HCT116 (cell line): ENCODE data around the gene COPS9. TPM values are rescaled to one million over a fixed set of nuclear protein-coding genes. Genes with fewer than 3 reads are reported as not detected.

Experiments
- ATAC-seq: fragments of 200-7000 bp; cut with Tn5 transposase; 2 replicates; pipeline ENCODE4 v1.9.1; 2020; ENCODE audit warnings: mild to moderate bottlenecking, moderate library complexity
- BruUV-seq: library from RNA; stranded (reverse); fragments of 400-500 nt; replicated peaks from 2 replicates; lab custom pipeline; 2021; lab: Mats Ljungman, UMichigan
- CTCF ChIA-PET: fragments of 300-600 bp; sonication (Branson Sonifier 250); formaldehyde crosslinking; loops from one replicate; lab custom pipeline; 2021; ENCODE audit warnings: antibody characterized with exemption; lab: Charles Lee
- POLR2A ChIA-PET: fragments of 300-600, 350-600 bp; sonication (Branson Sonifier 250); formaldehyde crosslinking; loops from one replicate; lab custom pipeline; 2021; ENCODE audit warnings: antibody characterized with exemption; lab: Charles Lee
- RAD21 ChIA-PET, 2 experiments: fragments of 300-600 bp; sonication (Branson Sonifier 250); formaldehyde crosslinking; loops; one replicate each; lab custom pipeline; 2023; ENCODE audit warnings: low total read pairs in 2 of 2; ENCODE audit not compliant: uncharacterized antibody in 2 of 2, unreplicated experiment in 2 of 2, low non-redundant PET in 1 of 2; lab: Charles Lee
- DNase-seq: peaks from one replicate; pipeline ENCODE4 v3.0.0-alpha.2; 2010; ENCODE audit warnings: low read depth, low spot score
- H2AFZ ChIP-seq: fragments of 200-600 bp; shearing (Covaris generic), sonication (generic); 2 replicates; pipeline ENCODE4 v1.6.1; 2017; ENCODE audit warnings: low read depth, mixed run types, mixed read lengths, antibody characterized with exemption, low read length; ENCODE audit not compliant: poor library complexity, severe bottlenecking
- H3K27ac ChIP-seq: 2 replicates; pipeline ENCODE4 v1.5.1; 2012; ENCODE audit warnings: low read depth, low read length
- H3K27me3 ChIP-seq: fragments of 200-600 bp; sonication (generic); 2 replicates; pipeline ENCODE4 v1.6.1; 2016; ENCODE audit warnings: mixed run types, low read length, mixed read lengths; ENCODE audit not compliant: insufficient read depth
- H3K36me3 ChIP-seq, 2 experiments: fragments of 200-500 bp in 1 of 2; fragments of 200-600 bp in 1 of 2; sonication (Bioruptor generic) in 1 of 2; sonication (generic) in 1 of 2; 2 replicates each; pipeline versions ENCODE4 v1.5.1 to v1.6.1; 2014 to 2016; ENCODE audit warnings: low read length in 2 of 2, inconsistent platforms in 1 of 2, mixed read lengths in 1 of 2, mixed run types in 1 of 2; ENCODE audit not compliant: insufficient read depth in 2 of 2, control insufficient read depth in 1 of 2
- H3K4me1 ChIP-seq, 2 experiments: fragments of 200-600 bp in 1 of 2; sonication (generic) in 1 of 2; 2 replicates each; pipeline versions ENCODE4 v1.5.1 to v1.6.1; 2012 to 2017; ENCODE audit warnings: low read length in 2 of 2, inconsistent platforms in 1 of 2, mild to moderate bottlenecking in 1 of 2, mixed read lengths in 1 of 2, mixed run types in 1 of 2, moderate library complexity in 1 of 2; ENCODE audit not compliant: insufficient read depth in 2 of 2, control insufficient read depth in 1 of 2
- H3K4me2 ChIP-seq: fragments of 200-600 bp; sonication (generic); 2 replicates; pipeline ENCODE4 v1.6.1; 2017; ENCODE audit warnings: mixed run types, low read length, mixed read lengths
- H3K4me3 ChIP-seq, 2 experiments: fragments of 200-600 bp in 1 of 2; sonication (generic) in 1 of 2; replicated peaks in 1 of 2; 2 replicates each; pipeline ENCODE4 v1.5.1; 2011 to 2016; ENCODE audit warnings: low read length in 2 of 2, control low read depth in 1 of 2, low read depth in 1 of 2, mild to moderate bottlenecking in 1 of 2, mixed read lengths in 1 of 2, mixed run types in 1 of 2
- H3K79me2 ChIP-seq: fragments of 200-600 bp; sonication (generic); 2 replicates; pipeline ENCODE4 v1.6.1; 2017; ENCODE audit warnings: mild to moderate bottlenecking, mixed run types, low read length, moderate library complexity, mixed read lengths; ENCODE audit not compliant: insufficient read depth
- H3K9ac ChIP-seq: fragments of 200-600 bp; sonication (generic); 2 replicates; pipeline ENCODE4 v1.6.1; 2016; ENCODE audit warnings: low read length, mixed read lengths
- H3K9me2 ChIP-seq: fragments of 200-600 bp; sonication (generic), shearing (Covaris generic); 2 replicates; pipeline ENCODE4 v1.6.1; 2017; ENCODE audit warnings: mixed run types, mild to moderate bottlenecking, moderate library complexity; ENCODE audit not compliant: insufficient read depth
- H3K9me3 ChIP-seq, 2 experiments: fragments of 200-500 bp in 1 of 2; fragments of 200-600 bp in 1 of 2; sonication (Bioruptor generic) in 1 of 2; sonication (generic) in 1 of 2; 2 replicates each; pipeline ENCODE4 v1.6.1; 2014 to 2017; ENCODE audit warnings: low read length in 2 of 2, mixed read lengths in 2 of 2, inconsistent platforms in 1 of 2, low read depth in 1 of 2, mild to moderate bottlenecking in 1 of 2, mixed run types in 1 of 2, moderate library complexity in 1 of 2; ENCODE audit not compliant: control insufficient read depth in 1 of 2, insufficient read depth in 1 of 2
- H4K20me1 ChIP-seq: fragments of 200-600 bp; sonication (generic), shearing (Covaris generic); 2 replicates; pipeline ENCODE4 v1.6.1; 2017; ENCODE audit warnings: mixed run types, mild to moderate bottlenecking, moderate library complexity; ENCODE audit not compliant: insufficient read depth
- CBX3 ChIP-seq: IDR thresholded peaks from 2 replicates; pipeline ENCODE4 v1.6.1; 2012; ENCODE audit warnings: low read depth
- CEBPB ChIP-seq: IDR thresholded peaks from 2 replicates; pipeline ENCODE4 v1.6.1; 2012; ENCODE audit warnings: low read depth
- CTCF ChIP-seq, 3 experiments: fragments of 200-600 bp in 1 of 3; sonication (generic) in 1 of 3; IDR thresholded peaks in 2 of 3; conservative IDR thresholded peaks in 1 of 3; 2 replicates each; pipeline ENCODE4 v1.5.1; 2012 to 2017; ENCODE audit warnings: low read depth in 2 of 3, low read length in 2 of 3, antibody characterized with exemption in 1 of 3, borderline replicate concordance in 1 of 3, control low read depth in 1 of 3, mild to moderate bottlenecking in 1 of 3, mixed read lengths in 1 of 3, mixed run types in 1 of 3, moderate library complexity in 1 of 3; ENCODE audit not compliant: insufficient read depth in 1 of 3
- EGR1 ChIP-seq: IDR thresholded peaks from 2 replicates; pipeline ENCODE4 v1.6.1; 2012; ENCODE audit warnings: low read depth
- EZH2 ChIP-seq: fragments of 200-600 bp; sonication (generic); IDR thresholded peaks from 2 replicates; pipeline ENCODE4 v1.6.1; 2017; ENCODE audit warnings: antibody characterized with exemption, mixed run types
- EZH2phosphoT487 ChIP-seq: fragments of 200-600 bp; IDR thresholded peaks from 2 replicates; pipeline ENCODE4 v1.6.1; 2018; ENCODE audit warnings: antibody characterized with exemption, borderline replicate concordance
- FOSL1 ChIP-seq: IDR thresholded peaks from 2 replicates; pipeline ENCODE4 v1.6.1; 2012; ENCODE audit warnings: low read depth
- JUND ChIP-seq: IDR thresholded peaks from 2 replicates; pipeline ENCODE4 v1.6.1; 2012
- MAX ChIP-seq: IDR thresholded peaks from 2 replicates; pipeline ENCODE4 v1.6.1; 2012
- POLR2A ChIP-seq: IDR thresholded peaks from 2 replicates; pipeline ENCODE4 v1.7.0; 2011; ENCODE audit warnings: borderline replicate concordance; ENCODE audit not compliant: insufficient read depth, insufficient read length; ENCODE audit errors: extremely low read depth
- POLR2AphosphoS5 ChIP-seq: IDR thresholded peaks from 2 replicates; pipeline ENCODE4 v1.6.1; 2011; ENCODE audit warnings: mild to moderate bottlenecking, low read depth, low read length, moderate library complexity
- RAD21 ChIP-seq: IDR thresholded peaks from 2 replicates; pipeline ENCODE4 v1.6.1; 2012; ENCODE audit warnings: low read depth, mild to moderate bottlenecking
- SIN3A ChIP-seq: IDR thresholded peaks from 2 replicates; pipeline ENCODE4 v1.6.1; 2012; ENCODE audit warnings: low read depth
- TCF7L2 ChIP-seq: IDR thresholded peaks from 2 replicates; pipeline ENCODE4 v1.7.0; 2011; ENCODE audit warnings: borderline replicate concordance, inconsistent platforms; ENCODE audit not compliant: insufficient read depth, insufficient read length; ENCODE audit errors: extremely low read depth
- YY1 ChIP-seq: IDR thresholded peaks from 2 replicates; pipeline ENCODE4 v1.6.1; 2011; ENCODE audit warnings: low read length, low read depth, moderate library complexity, mild to moderate bottlenecking; ENCODE audit not compliant: insufficient replicate concordance; ENCODE audit errors: extremely low read depth
- ZFX ChIP-seq: fragments of 450-650 bp; IDR thresholded peaks from 2 replicates; pipeline ENCODE4 v1.6.1; 2017
- ZNF274 ChIP-seq: fragments of 200-500 bp; sonication (Bioruptor generic); IDR thresholded peaks from 2 replicates; pipeline ENCODE4 v1.6.1; 2014; ENCODE audit warnings: mild to moderate bottlenecking, low read depth, low read length, inconsistent platforms
- intact Hi-C: fragments of 100-400 bp; cut with micrococcal nuclease; formaldehyde crosslinking; loops from 2 replicates; pipeline ENCODE4 v1.10.0; 2022
- total RNA-seq: library from RNA; stranded (reverse); gene quantifications from one replicate; pipeline ENCODE4 v1.2.1, GENCODE V29; 2021; ENCODE audit not compliant: unreplicated experiment
- TF ChIP-seq, protein P1 (sequence below): IDR thresholded peaks from 2 replicates; pipeline ENCODE4 v1.6.1; 2012; ENCODE audit warnings: low read depth
- TF ChIP-seq, protein P2 (sequence below): IDR thresholded peaks from 2 replicates; pipeline ENCODE4 v1.6.1; 2011; ENCODE audit warnings: mild to moderate bottlenecking, low read length, moderate library complexity; ENCODE audit not compliant: insufficient replicate concordance; ENCODE audit errors: extremely low read depth
- TF ChIP-seq, protein P3 (sequence below): IDR thresholded peaks from 2 replicates; pipeline ENCODE4 v1.6.1; 2012

COPS9 gene
- total RNA-seq, 1 experiment from 2014 or later, result 111 TPM

DNA sequence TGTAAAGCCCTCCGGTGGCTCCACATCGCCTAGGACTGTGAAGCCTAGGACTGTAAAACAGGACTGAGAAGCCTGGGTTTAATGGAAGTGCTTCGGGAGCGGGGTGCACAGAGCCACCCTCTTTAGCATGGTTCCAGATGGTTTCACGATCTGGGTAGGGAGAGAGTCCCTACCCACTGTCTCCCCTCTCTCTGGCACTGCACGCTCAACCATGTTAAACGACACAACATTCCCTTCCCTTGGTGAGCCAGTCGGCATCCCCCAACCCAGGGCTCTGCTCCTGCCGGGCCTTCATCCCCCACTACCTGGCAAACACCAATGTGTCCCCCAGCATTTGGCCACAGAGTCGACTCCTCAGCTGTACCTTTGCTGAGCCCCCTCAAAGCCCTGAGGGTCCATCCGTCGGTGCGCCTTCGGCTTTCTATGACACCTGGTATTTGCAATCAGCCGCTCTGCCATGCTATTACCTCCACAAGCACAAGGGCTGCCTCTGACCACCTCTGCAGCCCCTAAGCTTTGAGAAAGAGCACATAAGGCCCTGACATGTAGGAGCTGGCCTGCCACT lies 1.1 kb downstream of the COPS9 start:
- ChIA-PET POLR2A (interaction anchor here (0.8 kb wide), 1 partner anchor 110 kb away, joined by 4 read pairs; the partner anchor contains the start of gene NDUFA10), RAD21 (no interaction called here), CTCF (no interaction called here)
- TF ChIP-seq CEBPB, result no peak
- TF ChIP-seq, protein P1, sequence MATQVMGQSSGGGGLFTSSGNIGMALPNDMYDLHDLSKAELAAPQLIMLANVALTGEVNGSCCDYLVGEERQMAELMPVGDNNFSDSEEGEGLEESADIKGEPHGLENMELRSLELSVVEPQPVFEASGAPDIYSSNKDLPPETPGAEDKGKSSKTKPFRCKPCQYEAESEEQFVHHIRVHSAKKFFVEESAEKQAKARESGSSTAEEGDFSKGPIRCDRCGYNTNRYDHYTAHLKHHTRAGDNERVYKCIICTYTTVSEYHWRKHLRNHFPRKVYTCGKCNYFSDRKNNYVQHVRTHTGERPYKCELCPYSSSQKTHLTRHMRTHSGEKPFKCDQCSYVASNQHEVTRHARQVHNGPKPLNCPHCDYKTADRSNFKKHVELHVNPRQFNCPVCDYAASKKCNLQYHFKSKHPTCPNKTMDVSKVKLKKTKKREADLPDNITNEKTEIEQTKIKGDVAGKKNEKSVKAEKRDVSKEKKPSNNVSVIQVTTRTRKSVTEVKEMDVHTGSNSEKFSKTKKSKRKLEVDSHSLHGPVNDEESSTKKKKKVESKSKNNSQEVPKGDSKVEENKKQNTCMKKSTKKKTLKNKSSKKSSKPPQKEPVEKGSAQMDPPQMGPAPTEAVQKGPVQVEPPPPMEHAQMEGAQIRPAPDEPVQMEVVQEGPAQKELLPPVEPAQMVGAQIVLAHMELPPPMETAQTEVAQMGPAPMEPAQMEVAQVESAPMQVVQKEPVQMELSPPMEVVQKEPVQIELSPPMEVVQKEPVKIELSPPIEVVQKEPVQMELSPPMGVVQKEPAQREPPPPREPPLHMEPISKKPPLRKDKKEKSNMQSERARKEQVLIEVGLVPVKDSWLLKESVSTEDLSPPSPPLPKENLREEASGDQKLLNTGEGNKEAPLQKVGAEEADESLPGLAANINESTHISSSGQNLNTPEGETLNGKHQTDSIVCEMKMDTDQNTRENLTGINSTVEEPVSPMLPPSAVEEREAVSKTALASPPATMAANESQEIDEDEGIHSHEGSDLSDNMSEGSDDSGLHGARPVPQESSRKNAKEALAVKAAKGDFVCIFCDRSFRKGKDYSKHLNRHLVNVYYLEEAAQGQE, result no peak
- TF ChIP-seq, protein P2, sequence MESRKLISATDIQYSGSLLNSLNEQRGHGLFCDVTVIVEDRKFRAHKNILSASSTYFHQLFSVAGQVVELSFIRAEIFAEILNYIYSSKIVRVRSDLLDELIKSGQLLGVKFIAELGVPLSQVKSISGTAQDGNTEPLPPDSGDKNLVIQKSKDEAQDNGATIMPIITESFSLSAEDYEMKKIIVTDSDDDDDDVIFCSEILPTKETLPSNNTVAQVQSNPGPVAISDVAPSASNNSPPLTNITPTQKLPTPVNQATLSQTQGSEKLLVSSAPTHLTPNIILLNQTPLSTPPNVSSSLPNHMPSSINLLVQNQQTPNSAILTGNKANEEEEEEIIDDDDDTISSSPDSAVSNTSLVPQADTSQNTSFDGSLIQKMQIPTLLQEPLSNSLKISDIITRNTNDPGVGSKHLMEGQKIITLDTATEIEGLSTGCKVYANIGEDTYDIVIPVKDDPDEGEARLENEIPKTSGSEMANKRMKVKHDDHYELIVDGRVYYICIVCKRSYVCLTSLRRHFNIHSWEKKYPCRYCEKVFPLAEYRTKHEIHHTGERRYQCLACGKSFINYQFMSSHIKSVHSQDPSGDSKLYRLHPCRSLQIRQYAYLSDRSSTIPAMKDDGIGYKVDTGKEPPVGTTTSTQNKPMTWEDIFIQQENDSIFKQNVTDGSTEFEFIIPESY, result no peak
- no peak for TF ChIP-seq CTCF (IDR thresholded peaks at IDR 0.05 in 2 of 3, conservative IDR thresholded peaks at IDR 0.05 in 1 of 3; ENCODE audit: borderline replicate concordance in 1 of 3, insufficient read depth in 1 of 3, low read depth in 2 of 3, low read length in 2 of 3)
- TF ChIP-seq TCF7L2, result no peak
- no peak for TF ChIP-seq FOSL1
- no peak for TF ChIP-seq MAX
- no peak for TF ChIP-seq EZH2
- TF ChIP-seq JUND, result no peak
- TF ChIP-seq YY1, result no peak
- no peak for TF ChIP-seq ZNF274
- TF ChIP-seq SIN3A, result no peak
- no peak for TF ChIP-seq ZFX
- no peak for TF ChIP-seq POLR2A
- no peak for TF ChIP-seq POLR2AphosphoS5
- TF ChIP-seq, protein P3, sequence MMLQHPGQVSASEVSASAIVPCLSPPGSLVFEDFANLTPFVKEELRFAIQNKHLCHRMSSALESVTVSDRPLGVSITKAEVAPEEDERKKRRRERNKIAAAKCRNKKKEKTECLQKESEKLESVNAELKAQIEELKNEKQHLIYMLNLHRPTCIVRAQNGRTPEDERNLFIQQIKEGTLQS, result no peak
- no peak for TF ChIP-seq CBX3
- TF ChIP-seq EGR1, result no peak
- TF ChIP-seq EZH2phosphoT487, result no peak
- TF ChIP-seq RAD21, result no peak
- Histone ChIP-seq H3K4me2 (peak overlapping the region; percentile 93), H3K4me1 (peaks cover 7 to 18% of the 10 kb centered on the region in 2 experiments; a peak in 3 of 4 replicates), H3K9me3 (no peaks in the 10 kb centered on the region), H2AFZ (no peak overlapping the region), H3K36me3 (peaks cover 21 to 27% of the 10 kb centered on the region in 2 experiments; a peak in 3 of 4 replicates), H3K4me3 (peak overlapping the region; percentile 67 to 99), H3K27me3 (no peaks in the 10 kb centered on the region), H4K20me1 (no peaks in the 10 kb centered on the region), H3K27ac (no peak overlapping the region; the same call in 1 of the 2 replicates), H3K9me2 (no peaks in the 10 kb centered on the region), H3K79me2 (peaks cover 31% of the 10 kb centered on the region), H3K9ac (peak overlapping the region; percentile 95)
- ATAC-seq (no peak), DNase-seq (no peak)
- TSS peak; percentile 44 for BruUV-seq
- intact Hi-C loops, result no loop called here
